Measurements from ENCODE around the gene RNF10. TPM values are rescaled to one million over a fixed set of nuclear protein-coding genes. Genes with fewer than 3 reads are reported as not detected.
"Not testable (repeated sequence)": the region's sequence is repeated elsewhere in the genome, so short reads cannot be mapped to it uniquely, and the experiment has no call there.

Gene RNF10
- total RNA-seq, 4 donors from 2014 or later = 201 to 306 (median 264) TPM

GRCh38 chr12:120597861-120598260, 63.7 kb downstream of the RNF10 start:
- 49 to 68% methylated on average over 3 of the region's 3 CpGs for WGBS, 2 donors
- Histone ChIP-seq H3K27me3 (peaks cover 0 to 12% of the 10 kb centered on the region in 2 donors), H3K4me3 (no peak overlapping the region), H3K9me3 (no peaks in the 10 kb centered on the region), H3K36me3 (no peaks in the 10 kb centered on the region), H3K27ac (no peak overlapping the region), H3K4me1 (no peaks in the 10 kb centered on the region)
- TF ChIP-seq EP300 (IDR thresholded peaks at IDR 0.05) = no peak
- TF ChIP-seq POLR2A (IDR thresholded peaks at IDR 0.05) = no peak
- TF ChIP-seq CTCF (IDR thresholded peaks at IDR 0.05) = no peak
- DNase-seq (ENCODE audit: low spot score in 2 of 2) = no peak

DNA sequence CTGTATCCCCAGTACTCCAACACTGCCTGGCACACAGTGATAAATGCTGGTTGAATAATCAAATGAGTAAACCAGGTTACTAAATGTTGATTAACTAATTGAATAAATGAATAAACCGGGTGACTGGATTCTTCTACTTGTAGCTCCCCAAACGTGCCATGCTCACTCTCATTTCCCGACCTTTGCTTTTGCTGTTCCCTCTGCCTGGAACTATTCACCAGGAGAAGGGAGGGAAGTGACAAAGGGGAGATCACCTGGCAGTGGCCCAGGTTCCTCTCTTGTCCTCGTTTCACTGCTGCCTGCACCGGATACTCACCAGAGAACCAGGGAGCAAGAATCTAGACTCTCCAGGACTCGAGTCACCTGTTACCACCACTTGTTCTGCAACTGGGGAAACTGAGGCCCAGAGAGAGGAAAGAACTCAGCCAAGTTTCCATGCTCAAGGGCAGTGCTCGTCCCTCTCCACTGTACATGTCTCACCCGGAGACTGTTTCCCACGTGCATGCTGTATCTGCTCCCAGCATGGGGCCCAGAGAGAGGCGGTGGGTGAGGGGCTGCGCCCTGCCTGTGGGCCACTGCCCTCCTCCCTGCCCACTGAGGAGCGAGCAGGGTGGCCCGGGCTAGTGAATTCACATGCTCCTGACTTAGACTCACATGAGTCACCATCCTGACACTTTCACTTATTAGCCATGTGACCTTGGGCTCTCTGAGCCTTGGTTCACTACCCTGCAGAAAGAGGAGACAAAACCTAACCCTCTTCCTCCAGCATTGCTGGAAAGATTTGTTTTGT, 64.7 kb downstream of the RNF10 start:
- H3K9me3 ChIP-seq = no peaks in the 10 kb centered on the region
- no peaks in the 10 kb centered on the region for H3K4me1 ChIP-seq
- H3K27ac ChIP-seq = no peak overlapping the region
- H3K27me3 ChIP-seq = peaks cover 0 to 12% of the 10 kb centered on the region in 2 donors
- no peak overlapping the region for H3K4me3 ChIP-seq
- 43 to 44% methylated on average over 13 of the region's 13 CpGs for WGBS, 2 donors
- TF ChIP-seq CTCF (IDR thresholded peaks at IDR 0.05) = no peak
- TF ChIP-seq EP300 (IDR thresholded peaks at IDR 0.05) = no peak
- TF ChIP-seq POLR2A (IDR thresholded peaks at IDR 0.05) = no peak
- H3K36me3 ChIP-seq = no peaks in the 10 kb centered on the region
- DNase-seq (ENCODE audit: low spot score in 2 of 2) = no peak

DNA sequence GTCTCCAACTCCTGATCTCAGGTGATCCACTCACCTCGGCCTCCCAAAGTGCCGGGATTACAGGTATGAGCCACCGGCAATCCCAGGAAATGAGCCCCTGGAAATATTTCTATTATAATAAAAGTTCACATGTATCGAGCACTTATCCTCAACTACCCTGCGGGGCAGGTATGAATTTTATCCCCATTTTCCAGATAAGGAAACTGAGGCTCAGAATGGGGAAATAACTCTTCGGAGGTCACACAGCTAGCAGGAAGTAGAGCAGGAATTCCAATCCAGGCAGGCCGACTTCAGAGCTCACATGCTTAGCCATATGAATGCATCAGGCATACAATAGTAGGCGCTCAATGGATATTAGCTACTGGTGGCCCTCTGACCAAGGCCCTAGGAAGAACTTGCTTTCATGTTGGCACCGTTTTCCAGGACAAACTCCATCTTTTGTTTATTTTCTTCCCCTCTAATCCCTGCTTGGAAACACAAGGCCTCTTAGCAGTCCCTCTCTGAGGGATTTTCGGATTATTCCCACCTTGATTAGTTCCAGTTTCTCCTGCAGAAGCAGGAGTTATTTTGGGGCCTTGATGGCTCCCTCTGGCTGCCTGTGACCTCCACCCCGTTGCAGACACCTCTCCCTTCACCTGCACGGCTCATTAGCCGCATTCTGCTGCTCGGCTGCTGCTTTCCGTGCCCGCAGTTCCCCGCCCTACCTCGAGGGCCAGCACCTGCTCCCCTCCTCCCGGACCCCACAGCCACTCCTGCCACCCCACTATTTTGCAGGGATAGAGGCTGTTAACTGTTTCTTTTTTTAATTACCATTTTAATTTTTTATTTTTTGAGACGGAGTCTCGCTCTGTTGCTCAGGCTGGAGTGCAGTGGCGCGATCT, 65.8 kb downstream of the RNF10 start:
- no peak for DNase-seq (ENCODE audit: low spot score in 2 of 2)

GRCh38 chr12:120602416-120602815, 68.3 kb downstream of the RNF10 start:
- 62 to 64% methylated on average over 5 of the region's 5 CpGs for WGBS, 2 donors
- not testable (repeated sequence) for H3K4me1 ChIP-seq; DNase-seq (ENCODE audit: low spot score in 2 of 2); H3K4me3 ChIP-seq; H3K9me3 ChIP-seq; H3K27ac ChIP-seq; H3K36me3 ChIP-seq; H3K27me3 ChIP-seq

More for the DNA sequence above, 65.8 kb downstream of the RNF10 start:
- no peaks in the 10 kb centered on the region for H3K36me3 ChIP-seq
- H3K9me3 ChIP-seq = no peaks in the 10 kb centered on the region
- H3K4me1 ChIP-seq = no peaks in the 10 kb centered on the region
- no peak overlapping the region for H3K4me3 ChIP-seq
- peaks cover 0 to 12% of the 10 kb centered on the region in 2 donors for H3K27me3 ChIP-seq
- no peak for TF ChIP-seq EP300 (IDR thresholded peaks at IDR 0.05)
- TF ChIP-seq CTCF (IDR thresholded peaks at IDR 0.05) = no peak
- no peak for TF ChIP-seq POLR2A (IDR thresholded peaks at IDR 0.05)
- WGBS, 2 donors = 69 to 74% methylated on average over 23 of the region's 23 CpGs
- no peak overlapping the region for H3K27ac ChIP-seq

GRCh38 chr12:120610560-120610959, 76.4 kb downstream of the RNF10 start:
- TF ChIP-seq POLR2A (IDR thresholded peaks at IDR 0.05) = no peak
- no peak for TF ChIP-seq CTCF (IDR thresholded peaks at IDR 0.05)
- no peak for TF ChIP-seq EP300 (IDR thresholded peaks at IDR 0.05)
- DNase-seq (ENCODE audit: low spot score in 2 of 2) = no peak
- 70 to 76% methylated on average over 4 of the region's 4 CpGs for WGBS, 2 donors
- Histone ChIP-seq H3K9me3 (no peaks in the 10 kb centered on the region), H3K36me3 (no peaks in the 10 kb centered on the region), H3K4me1 (no peaks in the 10 kb centered on the region), H3K27ac (no peak overlapping the region), H3K27me3 (no peaks in the 10 kb centered on the region), H3K4me3 (no peak overlapping the region)

DNA sequence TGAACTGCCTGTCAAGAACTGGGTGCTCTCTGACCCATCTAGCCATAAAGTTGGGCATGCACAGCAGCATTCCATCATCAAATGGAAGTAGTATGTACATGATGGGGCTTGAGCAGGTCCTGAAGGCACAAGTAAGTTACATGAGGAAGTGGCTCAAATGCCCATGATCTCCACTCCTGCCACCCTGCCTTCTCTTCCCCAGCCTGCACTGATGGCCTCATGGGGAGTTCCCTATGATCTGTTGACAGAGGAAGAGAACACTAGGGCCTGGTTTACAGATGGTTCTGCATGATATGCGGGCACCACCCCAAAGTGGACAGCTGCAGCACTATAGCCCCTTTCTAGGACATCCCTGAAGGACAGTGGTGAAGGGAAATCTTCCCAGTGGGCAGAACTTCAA, 77.4 kb downstream of the RNF10 start:
- not testable (repeated sequence) for H3K4me1 ChIP-seq; H3K36me3 ChIP-seq; H3K9me3 ChIP-seq; H3K4me3 ChIP-seq; H3K27me3 ChIP-seq; H3K27ac ChIP-seq; DNase-seq (ENCODE audit: low spot score in 2 of 2)
- WGBS, 2 donors = 75 to 81% methylated on average over 1 of the region's 1 CpG
